GM21381 (cell line): ENCODE results near the gene PAPPA.

ENCODE experiments used
- ATAC-seq: cut with Tn5 transposase; IDR thresholded peaks from one replicate; pipeline ENCODE4 v1.9.1; 2021; ENCODE audit warnings: mild to moderate bottlenecking, moderate library complexity; ENCODE audit not compliant: unreplicated experiment

Gene PAPPA

DNA sequence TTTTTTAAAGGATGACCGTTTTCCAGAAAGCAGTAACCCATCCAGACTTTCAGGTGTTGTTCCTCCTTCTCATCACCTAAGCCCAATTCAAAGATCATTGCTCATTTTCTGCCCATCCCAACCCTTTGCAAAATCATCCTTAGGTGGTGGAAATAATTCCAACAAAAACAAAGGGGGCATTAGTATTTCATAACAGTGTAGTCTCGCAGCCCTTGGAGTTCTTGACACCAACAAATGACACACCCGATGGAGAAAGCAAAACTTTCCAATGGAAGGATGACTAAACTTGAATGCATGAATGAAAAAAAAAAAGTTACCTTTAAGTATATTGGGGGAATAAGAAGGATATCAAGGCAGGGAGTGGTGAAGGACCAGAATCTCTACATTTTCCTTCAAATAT lies 117.0 kb downstream of the PAPPA start:
- ATAC-seq = no peak

DNA sequence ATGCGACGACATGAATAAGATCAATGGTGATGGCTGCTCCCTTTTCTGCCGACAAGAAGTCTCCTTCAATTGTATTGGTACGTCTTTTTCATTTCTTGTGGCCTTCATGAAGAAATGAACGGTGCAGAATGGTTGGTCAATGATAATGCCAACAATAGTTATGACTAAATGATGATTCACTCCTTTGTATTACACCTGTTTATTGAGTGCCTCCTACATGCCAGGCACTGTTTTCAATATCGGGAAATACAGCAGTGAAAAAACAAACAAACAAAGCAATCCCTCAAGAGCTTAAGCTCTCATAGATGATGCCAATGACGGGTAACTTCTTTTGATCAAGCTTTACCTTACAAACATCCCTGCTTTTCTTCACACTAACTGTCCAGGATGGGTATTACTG lies 117.7 kb downstream of the PAPPA start:
- ATAC-seq = no peak

DNA sequence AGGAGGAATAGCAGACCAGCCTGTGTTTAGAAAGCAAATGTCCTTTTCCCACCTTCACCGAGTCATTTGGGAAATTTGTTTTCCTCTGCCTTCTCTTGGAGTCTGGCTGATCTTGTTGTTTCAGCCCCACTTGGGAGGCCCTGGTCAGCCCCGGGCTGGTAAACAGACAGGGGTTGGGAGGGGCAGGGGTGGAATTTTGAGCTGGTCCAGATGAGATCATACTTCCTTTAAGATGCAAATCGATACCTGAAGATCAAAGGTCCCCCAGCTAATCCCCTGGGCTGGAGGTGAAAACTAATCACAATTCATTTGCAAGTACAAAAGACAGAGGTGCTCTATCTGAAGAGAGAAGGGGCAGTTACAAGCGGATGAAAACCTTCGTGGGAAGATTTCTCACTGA lies 118.4 kb downstream of the PAPPA start:
- no peak for ATAC-seq

DNA sequence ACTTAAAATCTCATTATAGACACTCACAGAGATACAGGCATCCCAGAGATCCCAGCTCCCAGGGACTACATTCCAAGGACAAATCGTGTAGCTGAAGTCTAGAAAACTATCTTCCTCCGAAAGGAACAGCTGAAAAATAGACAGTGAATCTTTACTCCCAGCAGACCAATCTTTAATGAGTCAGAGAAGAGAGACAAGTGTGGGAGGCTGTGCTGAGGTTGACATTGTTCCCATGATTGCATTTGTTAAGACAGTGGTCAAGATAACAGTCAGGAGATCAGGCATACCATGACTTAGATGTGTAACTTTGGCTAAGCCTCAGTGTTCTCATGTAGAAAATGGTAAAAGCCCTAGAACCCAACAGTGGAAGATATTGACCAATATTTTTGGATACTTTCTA lies 120.7 kb downstream of the PAPPA start:
- ATAC-seq = no peak

DNA sequence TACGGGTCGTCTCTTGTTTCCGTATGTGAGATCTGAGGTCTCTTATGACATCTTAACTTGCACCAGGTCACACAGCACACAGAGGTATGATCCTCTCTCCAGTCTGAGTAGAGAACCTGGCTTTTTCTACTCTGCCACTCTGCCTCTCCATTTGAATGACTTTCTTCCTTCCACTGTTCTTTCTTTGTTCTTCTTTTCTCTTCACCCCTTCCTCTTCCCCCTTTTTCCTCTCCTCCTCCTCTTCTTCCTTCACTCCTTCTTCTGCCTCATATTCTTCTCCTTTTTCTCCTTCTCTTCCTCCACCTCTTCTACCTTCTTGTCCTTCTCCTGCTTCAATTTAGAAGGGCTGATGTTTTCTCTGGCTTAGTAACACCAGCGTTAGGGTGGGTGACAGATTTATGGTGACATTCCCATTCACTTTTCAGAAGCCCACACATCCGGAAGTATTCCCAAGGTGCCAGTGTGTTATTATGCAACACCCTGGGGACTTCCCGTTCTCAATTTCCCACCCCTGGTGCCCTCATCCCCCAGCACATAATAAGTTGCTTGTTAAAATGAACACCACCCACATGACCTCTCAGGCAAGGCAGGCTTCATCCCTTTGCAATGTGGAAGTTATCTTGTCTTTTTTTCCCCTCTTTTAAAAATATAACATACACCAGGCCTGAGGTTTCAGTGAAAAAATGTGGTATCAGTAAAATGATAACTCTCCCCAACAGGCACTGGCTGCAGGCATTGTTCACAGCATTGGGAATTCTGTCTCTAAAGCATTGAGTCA lies 122.0 kb downstream of the PAPPA start:
- ATAC-seq = no peak

DNA sequence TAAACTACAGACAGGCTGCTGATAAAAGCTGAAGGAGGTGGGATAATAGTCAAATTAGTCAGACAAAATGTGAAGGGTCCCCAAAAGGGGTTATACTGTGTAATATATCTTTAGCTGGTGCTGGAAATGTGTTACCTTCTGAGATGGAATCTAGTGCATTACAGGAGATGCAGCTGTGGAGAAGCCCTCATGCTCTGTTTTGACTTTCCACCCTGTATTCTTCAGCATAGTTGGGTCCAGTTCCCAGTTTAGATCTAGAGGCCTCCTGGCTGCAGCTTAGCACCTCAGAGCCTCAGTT lies 122.6 kb downstream of the PAPPA start:
- ATAC-seq = no peak

DNA sequence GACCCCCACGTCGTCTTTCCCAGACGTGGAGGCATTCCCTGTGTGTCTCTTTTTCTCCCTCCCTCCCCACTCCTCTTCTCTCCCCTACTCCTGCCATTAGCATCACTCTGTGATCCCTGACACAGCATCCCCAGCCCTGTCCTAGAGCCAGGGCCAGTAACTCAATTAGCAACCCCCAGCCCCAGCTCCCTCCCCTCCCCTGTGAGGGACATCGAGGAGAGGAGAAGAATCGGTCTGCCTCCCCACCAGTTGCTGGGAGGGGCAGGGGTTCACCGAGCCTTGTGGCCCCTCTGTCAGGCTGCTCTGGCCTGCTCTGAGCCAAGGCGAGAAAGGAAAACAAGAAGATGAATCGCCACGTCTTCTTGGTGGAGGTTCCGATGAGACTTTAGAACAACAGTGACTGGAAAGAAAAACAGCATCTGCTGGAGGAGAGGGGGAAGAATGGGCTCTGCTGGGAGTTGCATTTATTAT lies 123.1 kb downstream of the PAPPA start:
- ATAC-seq = no peak

- no peak for ATAC-seq
Measured at GRCh38 chr9:116278326-116278725, 124.7 kb downstream of the PAPPA start.

DNA sequence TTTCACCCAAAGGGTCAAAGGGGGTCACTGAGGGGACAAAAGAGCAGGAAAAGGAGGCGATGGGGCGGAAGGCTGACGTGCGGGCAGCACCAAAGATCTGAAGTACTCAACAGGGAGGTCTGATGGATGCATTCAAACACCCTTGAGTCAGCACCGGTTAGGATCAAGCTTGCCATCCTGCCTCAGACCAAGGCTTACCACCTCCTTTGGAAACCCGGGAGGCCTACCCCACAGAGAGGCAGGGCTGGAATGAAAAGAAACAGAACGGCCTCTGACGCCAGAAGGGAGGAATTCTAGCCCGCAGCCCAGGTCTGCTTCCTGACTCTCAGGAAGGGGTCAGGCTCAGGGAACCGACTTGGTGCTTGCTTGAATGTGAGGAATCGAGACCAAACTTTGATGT lies 125.6 kb downstream of the PAPPA start:
- no peak for ATAC-seq

DNA sequence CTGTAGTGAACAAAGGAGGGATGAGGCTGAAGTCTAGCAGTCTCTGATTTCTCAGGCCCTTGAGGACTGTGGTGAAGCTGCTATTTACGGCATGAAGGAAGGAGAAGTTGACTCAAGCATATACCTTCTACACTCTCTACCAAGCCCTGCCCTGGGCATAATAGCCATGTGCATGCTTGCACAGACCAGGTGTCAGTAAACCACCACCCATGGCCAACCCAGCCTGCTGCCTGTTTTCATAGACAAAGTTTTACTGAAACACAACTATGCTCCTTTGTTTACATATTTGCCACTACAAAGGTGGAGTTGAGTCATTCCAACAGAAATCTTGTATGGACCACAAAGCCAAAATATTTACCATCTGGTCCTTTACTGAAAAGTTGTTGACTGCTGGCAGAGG lies 126.9 kb downstream of the PAPPA start:
- no peak for ATAC-seq

DNA sequence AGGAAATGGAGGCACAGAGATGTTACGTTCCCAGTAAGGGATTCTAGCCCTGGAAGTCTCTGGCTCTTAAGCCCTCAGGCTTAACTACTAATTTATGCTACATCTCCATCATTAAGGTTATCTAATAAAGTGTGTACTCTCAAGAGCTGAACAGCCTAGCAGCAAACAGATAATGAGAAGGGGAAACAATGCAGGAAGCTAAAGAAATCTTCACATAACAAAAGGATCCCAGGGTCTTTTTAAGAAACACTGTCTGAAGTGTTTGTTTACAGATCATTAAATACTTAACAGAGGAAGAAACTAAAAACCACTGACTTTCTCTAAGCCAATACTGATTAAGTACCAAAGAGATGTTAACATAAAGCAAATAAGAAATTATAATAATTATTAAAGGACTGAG lies 129.0 kb downstream of the PAPPA start:
- ATAC-seq = no peak

DNA sequence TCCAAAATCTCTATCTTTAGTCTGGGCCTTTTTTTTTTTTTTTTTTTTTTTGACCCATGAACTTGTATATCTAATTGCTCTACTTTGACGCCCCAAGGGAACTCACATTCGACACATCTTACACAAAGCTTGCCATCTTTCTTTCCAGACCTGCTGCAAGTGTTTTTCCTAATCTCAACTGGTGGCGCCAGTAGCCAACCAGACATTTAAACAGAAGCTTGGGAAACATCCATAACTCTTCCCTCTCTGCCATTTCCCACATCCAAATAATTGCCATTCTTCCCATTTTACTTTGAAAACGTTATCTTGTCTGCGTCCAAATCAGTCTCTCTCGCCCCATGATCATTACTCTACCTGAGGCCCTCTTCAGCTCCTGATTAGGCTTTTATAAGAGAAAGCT lies 130.9 kb downstream of the PAPPA start:
- ATAC-seq = no peak

DNA sequence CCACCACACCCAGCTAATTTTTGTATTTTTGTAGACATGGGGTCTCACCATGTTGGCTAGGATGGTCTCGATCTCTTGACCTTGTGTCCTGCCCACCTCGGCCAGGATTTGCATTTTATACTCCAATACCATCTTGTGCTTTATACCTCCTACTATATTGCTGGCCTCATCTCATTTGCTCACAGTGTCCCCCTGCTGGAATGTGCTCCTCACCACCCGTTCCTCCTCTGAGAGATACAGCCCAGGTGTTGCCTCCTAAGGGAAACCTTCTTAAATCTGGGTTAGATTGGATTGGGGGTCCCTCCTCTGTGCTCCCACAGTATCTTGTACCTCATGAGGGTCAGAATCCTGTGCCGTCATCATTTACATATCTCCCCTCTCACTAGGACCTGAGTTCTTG lies 131.7 kb downstream of the PAPPA start:
- no peak for ATAC-seq

DNA sequence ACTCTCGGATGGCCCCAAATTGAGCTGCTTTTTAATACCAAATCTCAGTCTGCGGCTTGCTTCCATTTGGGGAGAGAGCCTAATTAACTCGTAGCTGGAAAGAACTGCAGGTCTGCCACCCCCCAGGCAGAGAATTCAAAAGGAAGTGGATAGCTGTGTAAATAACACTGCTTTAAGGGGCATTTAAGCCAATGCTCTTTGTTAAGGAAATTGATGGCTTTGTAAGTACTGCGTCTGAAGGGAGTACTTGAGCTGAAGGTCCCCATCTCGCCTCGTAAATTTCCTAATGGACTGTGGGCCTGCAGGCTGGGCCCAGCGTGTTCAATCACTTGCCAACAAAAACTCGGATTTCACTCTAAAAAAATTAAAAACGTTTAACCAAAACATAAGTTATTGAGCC lies 132.7 kb downstream of the PAPPA start:
- no peak for ATAC-seq

- no peak for ATAC-seq
Measured at GRCh38 chr9:116287721-116288120, 134.1 kb downstream of the PAPPA start.

DNA sequence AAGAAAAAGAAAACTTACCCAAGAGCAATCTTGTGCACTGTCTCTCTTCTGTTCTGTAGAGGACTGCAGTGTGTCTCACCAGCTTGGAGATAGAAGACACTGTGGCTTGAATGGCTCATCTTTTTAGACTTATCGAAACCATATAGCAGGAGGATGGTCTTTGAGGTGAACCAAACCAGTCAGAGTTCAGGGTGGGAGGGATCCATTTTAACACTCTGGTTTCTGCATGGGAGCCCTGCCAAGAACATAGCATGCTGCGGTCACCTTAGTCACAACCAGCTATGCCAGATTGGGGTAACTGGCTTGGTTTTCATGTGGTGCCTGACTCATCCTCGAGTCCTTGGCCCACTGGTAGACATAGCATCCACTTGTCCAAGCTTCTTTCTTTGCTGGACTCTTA lies 135.1 kb downstream of the PAPPA start:
- no peak for ATAC-seq

DNA sequence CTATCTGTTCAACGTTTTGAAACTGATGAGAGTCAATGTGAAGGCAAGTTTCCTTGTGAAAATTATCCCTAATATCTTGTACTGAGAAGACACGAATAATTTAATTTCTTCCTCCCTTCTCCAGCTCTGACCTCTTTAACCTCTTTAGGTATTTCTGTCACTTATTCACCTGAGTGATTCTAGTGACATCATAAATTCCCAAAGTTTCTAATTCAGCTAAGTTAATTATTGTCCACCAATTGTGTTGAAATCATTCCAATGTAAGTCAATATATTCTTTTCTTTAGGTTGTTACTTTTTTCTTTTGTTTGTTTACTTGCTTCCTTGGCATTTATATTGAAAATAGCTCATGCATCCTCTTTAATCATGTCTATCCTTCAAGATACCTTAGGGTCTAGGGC lies 143.8 kb downstream of the PAPPA start:
- no peak for ATAC-seq

GRCh38 chr9:116298249-116298648 lies 144.7 kb downstream of the PAPPA start:
- no peak for ATAC-seq

DNA sequence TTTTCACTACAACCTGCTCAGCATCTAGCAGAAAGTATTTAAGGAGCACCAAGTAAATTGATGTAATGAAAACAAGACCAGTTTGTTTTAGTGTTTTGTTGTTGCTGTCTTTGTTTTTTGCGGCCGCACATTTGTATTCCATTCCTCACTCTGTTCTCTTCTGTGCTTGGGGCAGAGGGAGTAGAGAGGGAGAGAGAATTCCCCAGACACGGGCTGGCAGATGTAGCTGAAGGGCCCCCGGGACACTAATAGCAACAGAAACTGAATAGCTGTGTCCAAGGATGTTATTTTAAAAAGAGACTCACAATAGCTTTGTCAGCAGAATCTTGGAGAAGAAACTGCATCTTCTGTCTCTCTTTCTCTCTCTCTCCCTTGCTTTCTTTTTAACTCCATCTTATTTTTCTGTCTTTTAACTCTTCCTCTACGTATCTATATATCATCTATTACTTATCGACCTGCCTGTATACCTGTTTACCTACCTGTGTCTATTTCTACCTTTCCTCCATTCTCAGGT lies 145.3 kb downstream of the PAPPA start:
- no peak for ATAC-seq

GRCh38 chr9:116300360-116300870 lies 146.8 kb downstream of the PAPPA start:
- no peak for ATAC-seq

DNA sequence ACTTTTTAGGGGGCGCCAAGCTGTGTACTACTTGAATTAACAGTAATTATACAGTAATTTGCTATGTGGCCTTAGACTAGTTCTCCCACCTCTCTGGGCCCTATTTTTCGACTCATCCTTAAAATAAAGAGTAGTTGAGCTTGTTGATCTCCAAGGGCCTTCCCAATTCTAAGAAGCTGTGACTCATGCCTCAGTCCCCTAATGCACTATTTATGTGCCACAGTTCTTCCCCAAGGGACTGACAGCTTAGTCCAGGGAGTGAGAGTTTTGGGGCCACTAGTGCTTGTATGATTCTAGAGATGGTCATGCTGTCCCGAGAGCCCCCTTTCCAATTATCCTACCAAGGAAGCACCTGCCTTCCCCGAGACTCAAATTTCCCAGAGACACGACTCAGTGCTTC lies 149.7 kb downstream of the PAPPA start:
- ATAC-seq = no peak

DNA sequence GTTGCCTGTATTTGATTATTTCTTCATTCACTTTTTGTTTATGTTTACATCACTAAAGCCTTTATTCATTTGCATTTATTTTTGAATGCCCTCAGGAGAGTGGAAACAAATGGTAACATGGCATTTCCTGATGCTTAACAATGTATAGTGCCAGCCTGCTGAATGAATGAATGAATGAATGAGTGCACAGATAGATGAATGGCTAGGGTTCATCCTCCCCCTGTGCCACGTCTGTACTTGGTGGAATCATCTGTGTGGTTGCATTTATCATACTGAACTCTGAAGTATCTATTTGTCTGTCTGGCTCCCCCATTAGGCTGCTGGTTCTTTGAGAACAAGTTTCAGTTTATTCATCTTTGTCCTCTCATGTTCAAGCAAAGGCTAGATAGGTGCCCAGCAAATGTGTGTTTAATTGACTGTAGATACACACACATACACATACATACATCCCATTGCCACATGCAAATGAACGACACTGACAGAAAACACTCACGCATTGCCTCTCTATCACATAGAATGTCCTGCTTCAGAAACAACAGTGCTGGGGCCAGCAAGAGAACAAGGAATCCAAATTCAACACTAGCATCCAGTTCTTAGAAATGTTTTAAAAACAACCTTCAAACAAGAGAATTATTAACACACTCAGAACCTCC lies 150.4 kb downstream of the PAPPA start:
- ATAC-seq = no peak
